Mesenchymal stem cell (in vitro differentiated cells and primary cell): ENCODE results near the gene CD163.

ENCODE experiments used
- DNase-seq: peaks from one replicate; pipeline ENCODE4 v3.0.0-alpha.2; 2013
- H2AFZ ChIP-seq: one replicate; pipeline ENCODE4 v1.6.1; 2013; ENCODE audit warnings: low read depth, mild to moderate bottlenecking, control low read depth, inconsistent platforms, low read length, moderate library complexity
- H2AK5ac ChIP-seq: 2 replicates; pipeline ENCODE4 v1.6.1; 2013; ENCODE audit warnings: low read length, moderate library complexity, mild to moderate bottlenecking, inconsistent platforms; ENCODE audit not compliant: severe bottlenecking
- H2BK120ac ChIP-seq: one replicate; pipeline ENCODE4 v1.6.1; 2013; ENCODE audit warnings: low read depth, mild to moderate bottlenecking, inconsistent platforms, low read length, moderate library complexity
- H2BK12ac ChIP-seq, 2 experiments: one replicate each; pipeline ENCODE4 v1.6.1; 2013; ENCODE audit warnings: inconsistent platforms in 2 of 2, low read length in 2 of 2, mild to moderate bottlenecking in 2 of 2, moderate library complexity in 2 of 2, control low read depth in 1 of 2
- H2BK15ac ChIP-seq: one replicate; pipeline ENCODE4 v1.6.1; 2013; ENCODE audit warnings: mild to moderate bottlenecking, low read depth, inconsistent platforms; ENCODE audit not compliant: poor library complexity, severe bottlenecking
- H2BK5ac ChIP-seq: 2 replicates; pipeline ENCODE4 v1.6.1; 2013; ENCODE audit warnings: low read depth, mild to moderate bottlenecking, low read length, control low read depth, inconsistent platforms; ENCODE audit not compliant: poor library complexity, severe bottlenecking
- H3K14ac ChIP-seq, 2 experiments: one replicate each; pipeline ENCODE4 v1.6.1; 2013; ENCODE audit warnings: inconsistent platforms in 2 of 2, low read length in 2 of 2, control low read depth in 1 of 2, mild to moderate bottlenecking in 1 of 2, moderate library complexity in 1 of 2
- H3K18ac ChIP-seq, 2 experiments: one replicate each; pipeline ENCODE4 v1.6.1; 2013; ENCODE audit warnings: inconsistent platforms in 2 of 2, low read length in 2 of 2, control low read depth in 1 of 2, low read depth in 1 of 2, mild to moderate bottlenecking in 1 of 2
- H3K23ac ChIP-seq, 2 experiments: one replicate each; pipeline ENCODE4 v1.6.1; 2013; ENCODE audit warnings: inconsistent platforms in 2 of 2, low read length in 2 of 2, mild to moderate bottlenecking in 2 of 2, moderate library complexity in 2 of 2, control low read depth in 1 of 2
- H3K27ac ChIP-seq: 2 replicates; pipeline ENCODE4 v1.5.1; 2013; ENCODE audit warnings: mild to moderate bottlenecking, moderate library complexity, low read length, control low read depth, inconsistent platforms; ENCODE audit not compliant: poor library complexity, severe bottlenecking
- H3K27me3 ChIP-seq, 2 experiments: 2 replicates each; pipeline versions ENCODE4 v1.6.1 to v1.7.0; 2013; ENCODE audit warnings: low read length in 2 of 2, mild to moderate bottlenecking in 2 of 2, moderate library complexity in 2 of 2, control low read depth in 1 of 2, inconsistent platforms in 1 of 2; ENCODE audit not compliant: control insufficient read depth in 1 of 2, insufficient read depth in 1 of 2
- H3K36me3 ChIP-seq, 2 experiments: 2 replicates each; pipeline versions ENCODE4 v1.6.1 to v1.7.0; 2013; ENCODE audit warnings: low read length in 2 of 2, control low read depth in 1 of 2, inconsistent platforms in 1 of 2, low read depth in 1 of 2, mild to moderate bottlenecking in 1 of 2; ENCODE audit not compliant: insufficient read depth in 2 of 2, control insufficient read depth in 1 of 2
- H3K4ac ChIP-seq, 2 experiments: one replicate each; pipeline ENCODE4 v1.6.1; 2013; ENCODE audit warnings: inconsistent platforms in 2 of 2, low read length in 2 of 2, mild to moderate bottlenecking in 2 of 2, moderate library complexity in 2 of 2, control low read depth in 1 of 2, low read depth in 1 of 2
- H3K4me1 ChIP-seq: 2 replicates; pipeline ENCODE4 v1.6.1; 2013; ENCODE audit warnings: low read depth, low read length, control low read depth; ENCODE audit not compliant: control insufficient read depth, insufficient read depth
- H3K4me2 ChIP-seq: 2 replicates; pipeline ENCODE4 v1.6.1; 2013; ENCODE audit warnings: low read length, mild to moderate bottlenecking, inconsistent platforms; ENCODE audit not compliant: poor library complexity, severe bottlenecking
- H3K4me3 ChIP-seq, 2 experiments: 2 replicates each; pipeline versions ENCODE4 v1.5.1 to v1.7.0; 2013; ENCODE audit warnings: low read length in 2 of 2, mild to moderate bottlenecking in 2 of 2, control low read depth in 1 of 2, low read depth in 1 of 2; ENCODE audit not compliant: insufficient read depth in 1 of 2
- H3K79me1 ChIP-seq: replicated peaks from 2 replicates; pipeline ENCODE4 v1.6.1; 2013; ENCODE audit warnings: mild to moderate bottlenecking, control low read depth, low read length, inconsistent platforms; ENCODE audit not compliant: poor library complexity, severe bottlenecking
- H3K9ac ChIP-seq: 2 replicates; pipeline ENCODE4 v1.7.0; 2013; ENCODE audit warnings: mild to moderate bottlenecking, low read length, moderate library complexity
- H3K9me3 ChIP-seq: 2 replicates; pipeline ENCODE4 v1.7.0; 2013; ENCODE audit warnings: mild to moderate bottlenecking, low read length; ENCODE audit not compliant: control insufficient read depth
- H4K8ac ChIP-seq: one replicate; pipeline ENCODE4 v1.6.1; 2013; ENCODE audit warnings: inconsistent platforms, mild to moderate bottlenecking, low read length, moderate library complexity
- H4K91ac ChIP-seq: one replicate; pipeline ENCODE4 v1.6.1; 2013; ENCODE audit warnings: mild to moderate bottlenecking, low read length, inconsistent platforms
- WGBS: methylation state at CpG from one replicate; pipeline ENCODE4 v1.1.7; 2013; ENCODE audit warnings: mixed read lengths; 5-methylcytosine and 5-hydroxymethylcytosine counted together

Gene CD163

GRCh38 chr12:7431993-7432685 lies 71.4 kb downstream of the CD163 start:
- H3K4me1 ChIP-seq: peaks cover 4% of the 10 kb centered on the region
- H4K91ac ChIP-seq: peak overlapping the region; percentile 61
- no peak overlapping the region for H2BK12ac ChIP-seq
- H4K8ac ChIP-seq: peak overlapping the region; percentile 60
- H3K9me3 ChIP-seq: no peaks in the 10 kb centered on the region
- H3K9ac ChIP-seq: no peak overlapping the region
- H2AFZ ChIP-seq: no peak overlapping the region
- H3K4me3 ChIP-seq: no peak overlapping the region
- H3K79me1 ChIP-seq: no peaks in the 10 kb centered on the region
- H3K4ac ChIP-seq: no peak overlapping the region
- H3K27ac ChIP-seq: no peak overlapping the region
- peak overlapping the region; percentile 31 for H2AK5ac ChIP-seq
- no peak overlapping the region for H3K23ac ChIP-seq
- peak; percentile 7 for DNase-seq
- H3K4me2 ChIP-seq: no peak overlapping the region
- no peaks in the 10 kb centered on the region for H3K27me3 ChIP-seq
- peak overlapping the region in 1 of 2 experiments; percentile 49 for H3K18ac ChIP-seq
- H2BK15ac ChIP-seq: no peak overlapping the region
- no peak overlapping the region for H2BK5ac ChIP-seq
- H3K36me3 ChIP-seq: no peaks in the 10 kb centered on the region
- 89% methylated on average over 5 of the region's 5 CpGs for WGBS
- H3K14ac ChIP-seq: no peak overlapping the region
- H2BK120ac ChIP-seq: no peak overlapping the region
